ENCODE results near the gene ZBTB7C. TPM values are rescaled to one million over a fixed set of nuclear protein-coding genes. Genes with fewer than 3 reads are reported as not detected.

The ZBTB7C gene
- total RNA-seq, 1 donor from 2014 or later: 0.15 TPM

- H3K4me2 ChIP-seq: no peak overlapping the region
- peaks cover 9% of the 10 kb centered on the region for H3K4me1 ChIP-seq
- no peaks in the 10 kb centered on the region for H3F3A ChIP-seq (ENCODE audit: low read depth)
- no peak overlapping the region for H3K9ac ChIP-seq
- H3K36me3 ChIP-seq: no peaks in the 10 kb centered on the region
- no peaks in the 10 kb centered on the region for H3K9me3 ChIP-seq (ENCODE audit: low read depth)
- H2AFZ ChIP-seq (replicated peaks): peak overlapping the region; percentile 6
- H3K27ac ChIP-seq: no peak overlapping the region
- Mint-ChIP-seq H3K9me3 (no peaks in the 10 kb centered on the region), H3K27ac (peak overlapping the region; percentile 54), H3K4me1 (peaks cover 14% of the 10 kb centered on the region), H3K4me3 (no peak overlapping the region), H3K36me3 (no peaks in the 10 kb centered on the region), H3K27me3 (ENCODE audit: insufficient read depth, low read depth) (peaks cover 12% of the 10 kb centered on the region)
- no peaks in the 10 kb centered on the region for H3K27me3 ChIP-seq
- DNase-seq (ENCODE audit: low spot score): peak; percentile 71
- TF ChIP-seq EZH2 (IDR thresholded peaks at IDR 0.05) (no peak), EZH2phosphoT487 (IDR thresholded peaks at IDR 0.05) (no peak), CTCF (IDR thresholded peaks at IDR 0.05) (no peak)
- no peaks in the 10 kb centered on the region for H3K79me2 ChIP-seq (ENCODE audit: low read depth)
- no peaks in the 10 kb centered on the region for H4K20me1 ChIP-seq (ENCODE audit: low read depth)
- H3K4me3 ChIP-seq: no peak overlapping the region
Measured at GRCh38 chr18:48376406-48376805, 32.8 kb downstream of the ZBTB7C start.

GRCh38 chr18:48375150-48375800 lies 33.9 kb downstream of the ZBTB7C start:
- no peak overlapping the region for H3K27ac ChIP-seq
- no peak overlapping the region for H3K4me3 ChIP-seq
- H3K4me1 ChIP-seq: peaks cover 9% of the 10 kb centered on the region
- H3F3A ChIP-seq (ENCODE audit: low read depth): no peaks in the 10 kb centered on the region
- no peaks in the 10 kb centered on the region for H4K20me1 ChIP-seq (ENCODE audit: low read depth)
- H3K4me2 ChIP-seq: no peak overlapping the region
- Mint-ChIP-seq H3K9me3 (no peaks in the 10 kb centered on the region), H3K27me3 (ENCODE audit: insufficient read depth, low read depth) (peaks cover 12% of the 10 kb centered on the region), H3K27ac (no peak overlapping the region), H3K4me1 (peaks cover 14% of the 10 kb centered on the region), H3K36me3 (no peaks in the 10 kb centered on the region), H3K4me3 (no peak overlapping the region)
- no peaks in the 10 kb centered on the region for H3K36me3 ChIP-seq
- peak overlapping the region; percentile 22 for H2AFZ ChIP-seq (replicated peaks)
- TF ChIP-seq CTCF (IDR thresholded peaks at IDR 0.05) (no peak), EZH2phosphoT487 (IDR thresholded peaks at IDR 0.05) (no peak), EZH2 (IDR thresholded peaks at IDR 0.05) (no peak)
- no peaks in the 10 kb centered on the region for H3K27me3 ChIP-seq
- H3K9ac ChIP-seq: no peak overlapping the region
- no peak for DNase-seq (ENCODE audit: low spot score)
- H3K79me2 ChIP-seq (ENCODE audit: low read depth): no peaks in the 10 kb centered on the region
- no peaks in the 10 kb centered on the region for H3K9me3 ChIP-seq (ENCODE audit: low read depth)

GRCh38 chr18:48374423-48375149 lies 34.6 kb downstream of the ZBTB7C start:
- Histone ChIP-seq H3K36me3 (no peaks in the 10 kb centered on the region), H2AFZ (replicated peaks) (peak overlapping the region; percentile 22), H3K9ac (no peak overlapping the region), H4K20me1 (ENCODE audit: low read depth) (no peaks in the 10 kb centered on the region), H3K9me3 (ENCODE audit: low read depth) (no peaks in the 10 kb centered on the region), H3K27me3 (no peaks in the 10 kb centered on the region), H3K4me3 (no peak overlapping the region), H3K27ac (no peak overlapping the region), H3K79me2 (ENCODE audit: low read depth) (no peaks in the 10 kb centered on the region), H3K4me1 (peaks cover 9% of the 10 kb centered on the region), H3F3A (ENCODE audit: low read depth) (no peaks in the 10 kb centered on the region), H3K4me2 (no peak overlapping the region)
- no peak overlapping the region for H3K27ac Mint-ChIP-seq
- peaks cover 12% of the 10 kb centered on the region for H3K27me3 Mint-ChIP-seq (ENCODE audit: insufficient read depth, low read depth)
- H3K4me1 Mint-ChIP-seq: peaks cover 14% of the 10 kb centered on the region
- DNase-seq (ENCODE audit: low spot score): no peak
- no peaks in the 10 kb centered on the region for H3K9me3 Mint-ChIP-seq
- H3K4me3 Mint-ChIP-seq: no peak overlapping the region
- no peaks in the 10 kb centered on the region for H3K36me3 Mint-ChIP-seq
- TF ChIP-seq EZH2 (IDR thresholded peaks at IDR 0.05): no peak
- TF ChIP-seq EZH2phosphoT487 (IDR thresholded peaks at IDR 0.05): no peak
- no peak for TF ChIP-seq CTCF (IDR thresholded peaks at IDR 0.05)
